Measurements from ENCODE around the gene KRT23.

GRCh38 chr17:40879026-40879425 lies 58.4 kb downstream of the KRT23 start:
- TF ChIP-seq LCOR (CRISPR knock-in tag; IDR thresholded peaks at IDR 0.05) (no peak), CHCHD3 (CRISPR knock-in tag; IDR thresholded peaks at IDR 0.05) (no peak), FOSL1 (tag; conservative IDR thresholded peaks at IDR 0.05) (no peak), ZEB2 (IDR thresholded peaks at IDR 0.05) (no peak), CTCF (IDR thresholded peaks at IDR 0.05 in 2 of 3, conservative IDR thresholded peaks at IDR 0.05 in 1 of 3; ENCODE audit: insufficient read depth in 2 of 3, low read depth in 1 of 3, low read length in 3 of 3) (no peak), MBD1 (CRISPR knock-in tag; IDR thresholded peaks at IDR 0.05) (no peak), ZNF311 (CRISPR knock-in tag; IDR thresholded peaks at IDR 0.05) (no peak), ZNF57 (CRISPR knock-in tag; IDR thresholded peaks at IDR 0.05) (no peak), IFI16 (CRISPR knock-in tag; IDR thresholded peaks at IDR 0.05) (no peak)

Data from K562 (cell line).